Tibial artery (tissue), 4 donors: ENCODE measurements around the gene AACS.
"Not testable (repeated sequence)": the region's sequence is repeated elsewhere in the genome, so short reads cannot be mapped to it uniquely, and the experiment has no call there.

Experiments
- DNase-seq, 2 donors: peaks; one replicate each; pipeline ENCODE4 v3.0.0-alpha.2; 2019
- H3K27ac ChIP-seq, 2 donors: fragments of 200-600 bp; sonication (generic) in 1 of 2; 1 replicate in 1 of 2; 2 replicates in 1 of 2; pipeline ENCODE4 v1.5.1; 2018 to 2019; ENCODE audit warnings: mild to moderate bottlenecking in 1 of 2
- H3K27me3 ChIP-seq, 2 donors: fragments of 200-600 bp; sonication (generic) in 1 of 2; one replicate each; pipeline versions ENCODE4 v1.5.1 to v1.6.0; 2016 to 2019
- H3K36me3 ChIP-seq, 3 donors: fragments of 200-600 bp; sonication (generic) in 2 of 3; one replicate each; pipeline ENCODE4 v1.5.1; 2016 to 2019; ENCODE audit warnings: mild to moderate bottlenecking in 2 of 3
- H3K4me1 ChIP-seq, 4 donors: fragments of 200-600 bp; sonication (generic) in 2 of 4; 1 replicate in 3 of 4; 2 replicates in 1 of 4; pipeline ENCODE4 v1.5.1; 2016 to 2019
- H3K4me3 ChIP-seq, 2 donors: fragments of 200-600 bp; sonication (generic) in 1 of 2; 1 replicate in 1 of 2; 2 replicates in 1 of 2; pipeline ENCODE4 v1.5.1; 2018 to 2019; ENCODE audit warnings: mild to moderate bottlenecking in 2 of 2
- H3K9me3 ChIP-seq, 3 donors: fragments of 200-600 bp; sonication (generic) in 1 of 3; one replicate each; pipeline ENCODE4 v1.5.1; 2016 to 2019
- CTCF ChIP-seq, 2 experiments: fragments of 200-600 bp in 1 of 2; fragments of 450-650 bp in 1 of 2; IDR thresholded peaks; one replicate each; pipeline ENCODE4 v1.5.1; 2017 to 2019; ENCODE audit warnings: antibody characterized with exemption in 2 of 2, mild to moderate bottlenecking in 1 of 2, moderate library complexity in 1 of 2
- intact Hi-C: fragments of 100-400 bp; cut with DNase I; formaldehyde crosslinking; loops from one replicate; pipeline ENCODE4 v1.15.0; 2023; ENCODE audit warnings: low total_unique reads

The AACS gene

GRCh38 chr12:125079084-125079483 lies 13.8 kb downstream of the AACS start:
- no peaks in the 10 kb centered on the region for H3K9me3 ChIP-seq
- intact Hi-C loops = no loop called here
- H3K36me3 ChIP-seq = peaks cover 9 to 82% (median 23%) of the 10 kb centered on the region in 3 donors
- no peak for TF ChIP-seq CTCF (IDR thresholded peaks at IDR 0.05)
- H3K27ac ChIP-seq = no peak overlapping the region
- DNase-seq = no peak
- no peak overlapping the region for H3K4me3 ChIP-seq
- H3K27me3 ChIP-seq = no peaks in the 10 kb centered on the region
- no peaks in the 10 kb centered on the region for H3K4me1 ChIP-seq

- peak; percentile 77 for DNase-seq
- H3K36me3 ChIP-seq = peaks cover 9 to 82% (median 27%) of the 10 kb centered on the region in 3 donors
- TF ChIP-seq CTCF (IDR thresholded peaks at IDR 0.05) = no peak
- intact Hi-C loops = no loop called here
- H3K27me3 ChIP-seq = no peaks in the 10 kb centered on the region
- no peak overlapping the region for H3K27ac ChIP-seq
- no peak overlapping the region for H3K4me3 ChIP-seq
- H3K4me1 ChIP-seq = no peaks in the 10 kb centered on the region
- H3K9me3 ChIP-seq = no peaks in the 10 kb centered on the region
These were observed 14.7 kb downstream of the AACS start for GRCh38 chr12:125079648-125080645.

GRCh38 chr12:125081427-125081826 lies 16.2 kb downstream of the AACS start:
- TF ChIP-seq CTCF (IDR thresholded peaks at IDR 0.05) = no peak
- Histone ChIP-seq H3K4me3 (no peak overlapping the region), H3K27me3 (no peaks in the 10 kb centered on the region), H3K36me3 (peaks cover 12 to 83% (median 31%) of the 10 kb centered on the region in 3 donors), H3K4me1 (no peaks in the 10 kb centered on the region), H3K27ac (no peak overlapping the region), H3K9me3 (no peaks in the 10 kb centered on the region)
- DNase-seq = no peak
- intact Hi-C loops = no loop called here

GRCh38 chr12:125083072-125083471 lies 17.8 kb downstream of the AACS start:
- TF ChIP-seq CTCF (IDR thresholded peaks at IDR 0.05) = no peak
- Histone ChIP-seq H3K36me3 (peaks cover 4 to 83% (median 29%) of the 10 kb centered on the region in 3 donors), H3K4me1 (no peaks in the 10 kb centered on the region), H3K27me3 (no peaks in the 10 kb centered on the region), H3K27ac (no peak overlapping the region), H3K9me3 (no peaks in the 10 kb centered on the region), H3K4me3 (no peak overlapping the region)
- no peak for DNase-seq
- intact Hi-C loops = no loop called here

GRCh38 chr12:125088199-125088598 lies 23.0 kb downstream of the AACS start:
- H3K4me1 ChIP-seq, intact Hi-C loops, DNase-seq, H3K4me3 ChIP-seq, H3K9me3 ChIP-seq, H3K27me3 ChIP-seq, H3K27ac ChIP-seq: not testable (repeated sequence)
- peaks cover 18 to 88% (median 53%) of the 10 kb centered on the region in 3 donors for H3K36me3 ChIP-seq

GRCh38 chr12:125089083-125089482 lies 23.8 kb downstream of the AACS start:
- no peak overlapping the region for H3K27ac ChIP-seq
- intact Hi-C loops = no loop called here
- H3K27me3 ChIP-seq = no peaks in the 10 kb centered on the region
- H3K4me1 ChIP-seq = no peaks in the 10 kb centered on the region
- no peak for DNase-seq
- no peaks in the 10 kb centered on the region for H3K9me3 ChIP-seq
- TF ChIP-seq CTCF (IDR thresholded peaks at IDR 0.05) = no peak
- peaks cover 18 to 94% (median 59%) of the 10 kb centered on the region in 3 donors for H3K36me3 ChIP-seq
- H3K4me3 ChIP-seq = no peak overlapping the region
